NOMO-1 (cell line): Measurements from ENCODE around the gene RHOXF2.
"Not testable (repeated sequence)": the region's sequence is repeated elsewhere in the genome, so short reads cannot be mapped to it uniquely, and the experiment has no call there.

Experiments
- DNase-seq, 2 experiments: peaks; one replicate each; lab custom pipeline; 2025; ENCODE audit not compliant: unreplicated experiment in 2 of 2; lab: John Stamatoyannopoulos, UW

RHOXF2 gene

GRCh38 chrX:120196626-120197283 lies 38.3 kb downstream of the RHOXF2 start:
- DNase-seq = not testable (repeated sequence)

GRCh38 chrX:120200851-120201250 lies 42.4 kb downstream of the RHOXF2 start:
- DNase-seq = no peak

GRCh38 chrX:120205816-120206753 lies 47.7 kb downstream of the RHOXF2 start:
- DNase-seq = no peak

GRCh38 chrX:120207009-120207605 lies 48.7 kb downstream of the RHOXF2 start:
- no peak for DNase-seq

- DNase-seq = peak; percentile 31 to 33
These were observed 55.2 kb downstream of the RHOXF2 start for GRCh38 chrX:120213438-120214265.
